GM21529 (cell line): ENCODE data around the gene FAM107B.
"Not testable (repeated sequence)": the region's sequence is repeated elsewhere in the genome, so short reads cannot be mapped to it uniquely, and the experiment has no call there.

ENCODE experiments used
- ATAC-seq: cut with Tn5 transposase; IDR thresholded peaks from one replicate; pipeline ENCODE4 v1.9.1; 2021; ENCODE audit not compliant: unreplicated experiment

Gene FAM107B

GRCh38 chr10:14774797-14775196, at the start of gene FAM107B:
Gene FAM107B (minus strand): TSS chr10:14774897. CDS start chr10:14774663, 234 bp downstream.
- ATAC-seq: no peak

- ATAC-seq: no peak
These were observed 49.3 kb upstream of the FAM107B start for GRCh38 chr10:14823966-14824365.

- no peak for ATAC-seq
These were observed 48.4 kb upstream of the FAM107B start for GRCh38 chr10:14822879-14823755.

GRCh38 chr10:14821635-14822375, 47.1 kb upstream of the FAM107B start:
- no peak for ATAC-seq

GRCh38 chr10:14820775-14821154, 46.1 kb upstream of the FAM107B start:
- no peak for ATAC-seq

GRCh38 chr10:14820010-14820774, 45.5 kb upstream of the FAM107B start:
- ATAC-seq: no peak

- ATAC-seq: not testable (repeated sequence)
These were observed 42.0 kb upstream of the FAM107B start for GRCh38 chr10:14816717-14817116.

- ATAC-seq: no peak
These were observed 41.0 kb upstream of the FAM107B start for GRCh38 chr10:14815681-14816080.

- ATAC-seq: no peak
These were observed 37.6 kb upstream of the FAM107B start for GRCh38 chr10:14812271-14812670.

- no peak for ATAC-seq
These were observed 36.6 kb upstream of the FAM107B start for GRCh38 chr10:14810969-14811953.

- ATAC-seq: no peak
These were observed 31.6 kb upstream of the FAM107B start for GRCh38 chr10:14806318-14806717.

GRCh38 chr10:14803827-14804226, 29.1 kb upstream of the FAM107B start:
- ATAC-seq: no peak

- ATAC-seq: no peak
These were observed 27.0 kb upstream of the FAM107B start for GRCh38 chr10:14801723-14802122.

GRCh38 chr10:14800397-14800796, 25.7 kb upstream of the FAM107B start:
- no peak for ATAC-seq

- no peak for ATAC-seq
These were observed 23.9 kb upstream of the FAM107B start for GRCh38 chr10:14798636-14799035.

- no peak for ATAC-seq
These were observed 13.2 kb upstream of the FAM107B start for GRCh38 chr10:14787938-14788337.

GRCh38 chr10:14784459-14785055, 9.9 kb upstream of the FAM107B start:
- no peak for ATAC-seq

GRCh38 chr10:14782691-14783363, 8.1 kb upstream of the FAM107B start:
- ATAC-seq: no peak

GRCh38 chr10:14781763-14782162, 7.1 kb upstream of the FAM107B start:
- no peak for ATAC-seq
